Fibroblast of lung (primary cell): Measurements from ENCODE around the gene SF3B5. TPM values are rescaled to one million over a fixed set of nuclear protein-coding genes. Genes with fewer than 3 reads are reported as not detected.

Source experiments
- DNase-seq, 2 donors: peaks; one replicate each; pipeline versions ENCODE4 v3.0.0 to v3.0.0-alpha.2; 2010; ENCODE audit warnings: low read depth in 2 of 2
- H2AFZ ChIP-seq: 2 replicates; pipeline ENCODE4 v1.5.1; 2012; ENCODE audit warnings: low read length, control low read depth, inconsistent platforms
- H3K27ac ChIP-seq: 2 replicates; pipeline ENCODE4 v1.5.1; 2011; ENCODE audit warnings: low read length, control low read depth; ENCODE audit not compliant: insufficient read depth
- H3K27me3 ChIP-seq: 2 replicates; pipeline ENCODE4 v1.5.1; 2011; ENCODE audit warnings: mild to moderate bottlenecking, low read length; ENCODE audit not compliant: control insufficient read depth, insufficient read depth
- H3K36me3 ChIP-seq: 2 replicates; pipeline ENCODE4 v1.5.1; 2011; ENCODE audit warnings: low read length; ENCODE audit not compliant: control insufficient read depth, insufficient read depth
- H3K4me1 ChIP-seq: 2 replicates; pipeline ENCODE4 v1.5.1; 2011; ENCODE audit warnings: low read length; ENCODE audit not compliant: control insufficient read depth, insufficient read depth; ENCODE audit errors: extremely low read depth
- H3K4me2 ChIP-seq: 2 replicates; pipeline ENCODE4 v1.5.1; 2011; ENCODE audit warnings: low read length, control low read depth; ENCODE audit not compliant: insufficient read depth; ENCODE audit errors: extremely low read depth
- H3K4me3 ChIP-seq, 4 experiments: fragments of 200-600 bp in 1 of 4; sonication (generic) in 1 of 4; replicated peaks in 1 of 4; 2 replicates each; pipeline ENCODE4 v1.5.1; 2011 to 2016; ENCODE audit warnings: low read length in 4 of 4, low read depth in 3 of 4, mild to moderate bottlenecking in 3 of 4, control low read depth in 2 of 4, inconsistent platforms in 1 of 4, mixed read lengths in 1 of 4; ENCODE audit not compliant: insufficient read depth in 1 of 4; ENCODE audit errors: control extremely low read depth in 1 of 4
- H3K79me2 ChIP-seq: 2 replicates; pipeline ENCODE4 v1.5.1; 2012; ENCODE audit warnings: mild to moderate bottlenecking, low read length, inconsistent platforms; ENCODE audit not compliant: control insufficient read depth, insufficient read depth
- H3K9ac ChIP-seq: 2 replicates; pipeline ENCODE4 v1.5.1; 2011; ENCODE audit warnings: mild to moderate bottlenecking, low read length, control low read depth; ENCODE audit not compliant: insufficient read depth
- H3K9me3 ChIP-seq: 2 replicates; pipeline ENCODE4 v1.5.1; 2012; ENCODE audit warnings: low read depth, low read length; ENCODE audit not compliant: control insufficient read depth, insufficient read depth
- H4K20me1 ChIP-seq: 2 replicates; pipeline ENCODE4 v1.5.1; 2011; ENCODE audit warnings: low read length; ENCODE audit not compliant: control insufficient read depth, insufficient read depth; ENCODE audit errors: extremely low read depth
- EZH2 ChIP-seq: IDR thresholded peaks from 2 replicates; pipeline ENCODE4 v1.5.1; 2012; ENCODE audit warnings: low read length, control low read depth, mild to moderate bottlenecking; ENCODE audit errors: missing control alignments
- polyA plus RNA-seq, 2 donors: library from polyadenylated mRNA; depleted of rRNA in 1 of 2; stranded (reverse) in 1 of 2; unstranded in 1 of 2; fragments of >200 nt; gene quantifications; 2 replicates each; pipeline ENCODE4 v1.2.1, GENCODE V29; 2011 to 2012; ENCODE audit warnings: missing spikeins in 1 of 2
- total RNA-seq: library from RNA; depleted of rRNA; stranded (reverse); fragments of >200 nt; gene quantifications from 2 replicates; pipeline ENCODE4 v1.2.1, GENCODE V29; 2014
- TF ChIP-seq, protein P1 (sequence below), 2 donors: IDR thresholded peaks in 1 of 2; conservative IDR thresholded peaks in 1 of 2; 1 replicate in 1 of 2; 2 replicates in 1 of 2; pipeline ENCODE4 v1.5.1; 2011 to 2012; ENCODE audit warnings: low read length in 2 of 2, control low read depth in 1 of 2, inconsistent platforms in 1 of 2, low read depth in 1 of 2, mild to moderate bottlenecking in 1 of 2

SF3B5 gene
- total and polyA plus RNA-seq, 2 donors (not counting 1 experiment from before 2014, with no cell fraction given): 75.1 to 148 TPM

DNA sequence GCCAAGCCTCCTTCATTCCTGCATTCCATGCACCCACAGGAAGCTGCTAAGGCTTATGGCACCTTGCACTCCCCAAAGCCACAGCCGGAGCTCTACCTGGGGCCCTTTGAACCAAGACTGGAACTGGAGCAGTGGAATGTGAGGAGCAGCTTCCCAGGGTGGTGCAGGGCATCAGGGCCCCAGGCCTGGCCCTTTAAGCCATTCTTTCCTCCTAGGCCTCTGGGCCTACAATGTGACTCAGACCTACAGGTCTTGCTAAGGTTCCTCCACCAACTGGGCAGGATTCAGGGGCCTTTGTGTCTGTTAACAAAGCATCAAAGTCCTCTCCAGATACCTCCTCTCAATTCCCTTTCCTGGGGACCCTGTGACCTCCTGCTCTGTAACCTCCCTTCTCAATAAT lies 36.2 kb downstream of the SF3B5 start:
- no peaks in the 10 kb centered on the region for H3K36me3 ChIP-seq
- H4K20me1 ChIP-seq: no peaks in the 10 kb centered on the region
- DNase-seq: no peak
- no peak overlapping the region for H2AFZ ChIP-seq
- TF ChIP-seq, protein P1, sequence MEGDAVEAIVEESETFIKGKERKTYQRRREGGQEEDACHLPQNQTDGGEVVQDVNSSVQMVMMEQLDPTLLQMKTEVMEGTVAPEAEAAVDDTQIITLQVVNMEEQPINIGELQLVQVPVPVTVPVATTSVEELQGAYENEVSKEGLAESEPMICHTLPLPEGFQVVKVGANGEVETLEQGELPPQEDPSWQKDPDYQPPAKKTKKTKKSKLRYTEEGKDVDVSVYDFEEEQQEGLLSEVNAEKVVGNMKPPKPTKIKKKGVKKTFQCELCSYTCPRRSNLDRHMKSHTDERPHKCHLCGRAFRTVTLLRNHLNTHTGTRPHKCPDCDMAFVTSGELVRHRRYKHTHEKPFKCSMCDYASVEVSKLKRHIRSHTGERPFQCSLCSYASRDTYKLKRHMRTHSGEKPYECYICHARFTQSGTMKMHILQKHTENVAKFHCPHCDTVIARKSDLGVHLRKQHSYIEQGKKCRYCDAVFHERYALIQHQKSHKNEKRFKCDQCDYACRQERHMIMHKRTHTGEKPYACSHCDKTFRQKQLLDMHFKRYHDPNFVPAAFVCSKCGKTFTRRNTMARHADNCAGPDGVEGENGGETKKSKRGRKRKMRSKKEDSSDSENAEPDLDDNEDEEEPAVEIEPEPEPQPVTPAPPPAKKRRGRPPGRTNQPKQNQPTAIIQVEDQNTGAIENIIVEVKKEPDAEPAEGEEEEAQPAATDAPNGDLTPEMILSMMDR (conservative IDR thresholded peaks at IDR 0.05 in 1 of 2, IDR thresholded peaks at IDR 0.05 in 1 of 2; ENCODE audit: low read depth in 1 of 2, low read length in 2 of 2): no peak
- no peak for TF ChIP-seq EZH2
- no peak overlapping the region for H3K9ac ChIP-seq
- H3K4me3 ChIP-seq: no peak overlapping the region
- H3K79me2 ChIP-seq: no peaks in the 10 kb centered on the region
- H3K27me3 ChIP-seq: peaks cover 34% of the 10 kb centered on the region
- H3K27ac ChIP-seq: no peak overlapping the region
- H3K9me3 ChIP-seq: no peaks in the 10 kb centered on the region
- H3K4me1 ChIP-seq: peaks cover 4% of the 10 kb centered on the region
- H3K4me2 ChIP-seq: no peak overlapping the region

DNA sequence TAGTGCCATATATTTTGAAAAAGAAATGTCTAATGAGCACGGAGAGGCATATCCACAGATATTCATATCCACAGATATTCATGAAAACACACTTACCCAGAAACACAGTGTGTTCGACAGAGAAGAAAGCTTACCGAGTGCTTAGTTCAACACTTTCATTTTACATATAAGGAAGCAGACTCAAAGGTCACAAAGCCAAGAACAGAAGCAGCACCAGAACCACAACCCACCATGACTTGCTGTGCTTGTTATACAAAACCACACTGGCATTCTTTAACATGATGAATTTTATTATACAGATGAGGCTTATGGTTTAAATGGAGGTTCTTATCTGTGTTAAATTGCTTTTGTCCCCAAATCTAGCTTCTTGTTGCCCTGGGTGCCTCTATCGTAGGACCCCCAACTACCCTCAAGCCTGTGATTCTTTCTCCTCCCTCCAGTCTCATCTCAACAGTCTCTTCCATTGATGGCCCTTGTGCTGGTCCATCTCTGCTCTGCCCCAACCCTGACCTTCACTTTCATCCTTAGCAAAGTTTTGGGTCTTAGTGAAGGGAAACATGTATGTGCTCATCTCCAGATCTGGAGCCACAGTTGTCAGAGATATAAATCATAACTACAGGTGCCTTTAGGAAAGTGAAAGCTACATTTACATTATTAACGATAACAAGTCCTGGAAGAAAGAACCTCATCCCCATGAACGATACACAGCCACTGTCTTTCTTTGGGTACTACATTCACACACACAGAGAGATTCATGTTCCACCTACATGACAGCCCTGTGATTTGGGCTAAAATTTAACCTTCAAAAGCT lies 40.0 kb downstream of the SF3B5 start:
- H4K20me1 ChIP-seq: no peaks in the 10 kb centered on the region
- TF ChIP-seq, protein P1 (conservative IDR thresholded peaks at IDR 0.05 in 1 of 2, IDR thresholded peaks at IDR 0.05 in 1 of 2; ENCODE audit: low read depth in 1 of 2, low read length in 2 of 2): no peak
- no peak for TF ChIP-seq EZH2
- no peak overlapping the region for H3K4me3 ChIP-seq
- H3K9me3 ChIP-seq: no peaks in the 10 kb centered on the region
- H3K27me3 ChIP-seq: peaks cover 5% of the 10 kb centered on the region
- no peak overlapping the region for H3K9ac ChIP-seq
- no peaks in the 10 kb centered on the region for H3K36me3 ChIP-seq
- DNase-seq: no peak
- no peaks in the 10 kb centered on the region for H3K4me1 ChIP-seq
- no peak overlapping the region for H2AFZ ChIP-seq
- no peaks in the 10 kb centered on the region for H3K79me2 ChIP-seq
- H3K27ac ChIP-seq: no peak overlapping the region
- no peak overlapping the region for H3K4me2 ChIP-seq

DNA sequence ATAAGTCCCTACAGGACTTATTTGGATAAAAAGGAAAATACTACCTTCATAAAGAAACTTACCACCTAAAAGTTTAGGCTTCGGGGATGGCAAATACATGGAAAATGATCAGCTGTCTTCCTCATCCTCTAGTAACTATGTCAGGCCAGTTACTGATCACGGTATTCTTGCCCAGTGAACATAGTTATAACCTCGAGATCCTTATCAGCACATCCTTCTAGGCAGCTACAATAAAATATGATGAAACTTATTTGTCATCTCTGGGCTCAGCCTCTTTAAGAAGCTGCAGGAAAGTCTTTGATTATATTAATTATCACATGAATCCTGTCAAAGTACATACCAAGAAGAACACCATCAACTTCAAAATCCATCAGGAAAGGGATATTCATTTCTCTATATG lies 41.8 kb downstream of the SF3B5 start:
- no peak overlapping the region for H3K4me2 ChIP-seq
- H3K36me3 ChIP-seq: no peaks in the 10 kb centered on the region
- DNase-seq: no peak
- H3K9ac ChIP-seq: no peak overlapping the region
- no peaks in the 10 kb centered on the region for H3K9me3 ChIP-seq
- H3K27me3 ChIP-seq: peaks cover 13% of the 10 kb centered on the region
- H3K4me3 ChIP-seq: no peak overlapping the region
- H3K4me1 ChIP-seq: no peaks in the 10 kb centered on the region
- TF ChIP-seq, protein P1 (conservative IDR thresholded peaks at IDR 0.05 in 1 of 2, IDR thresholded peaks at IDR 0.05 in 1 of 2; ENCODE audit: low read depth in 1 of 2, low read length in 2 of 2): no peak
- TF ChIP-seq EZH2: no peak
- H4K20me1 ChIP-seq: no peaks in the 10 kb centered on the region
- H2AFZ ChIP-seq: no peak overlapping the region
- H3K79me2 ChIP-seq: no peaks in the 10 kb centered on the region
- no peak overlapping the region for H3K27ac ChIP-seq
